NCI-H2196 treated with DMSO at 0.1 percent for 48 hours (cell line): ENCODE data around the gene MINDY2.
A peak's percentile ranks its signal among the peaks of the same experiment; 100 is the strongest.

Experiments used
- DNase-seq: peaks from one replicate; lab custom pipeline; 2025; ENCODE audit not compliant: unreplicated experiment; lab: John Stamatoyannopoulos, UW

MINDY2 gene, protein sequence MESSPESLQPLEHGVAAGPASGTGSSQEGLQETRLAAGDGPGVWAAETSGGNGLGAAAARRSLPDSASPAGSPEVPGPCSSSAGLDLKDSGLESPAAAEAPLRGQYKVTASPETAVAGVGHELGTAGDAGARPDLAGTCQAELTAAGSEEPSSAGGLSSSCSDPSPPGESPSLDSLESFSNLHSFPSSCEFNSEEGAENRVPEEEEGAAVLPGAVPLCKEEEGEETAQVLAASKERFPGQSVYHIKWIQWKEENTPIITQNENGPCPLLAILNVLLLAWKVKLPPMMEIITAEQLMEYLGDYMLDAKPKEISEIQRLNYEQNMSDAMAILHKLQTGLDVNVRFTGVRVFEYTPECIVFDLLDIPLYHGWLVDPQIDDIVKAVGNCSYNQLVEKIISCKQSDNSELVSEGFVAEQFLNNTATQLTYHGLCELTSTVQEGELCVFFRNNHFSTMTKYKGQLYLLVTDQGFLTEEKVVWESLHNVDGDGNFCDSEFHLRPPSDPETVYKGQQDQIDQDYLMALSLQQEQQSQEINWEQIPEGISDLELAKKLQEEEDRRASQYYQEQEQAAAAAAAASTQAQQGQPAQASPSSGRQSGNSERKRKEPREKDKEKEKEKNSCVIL

DNA sequence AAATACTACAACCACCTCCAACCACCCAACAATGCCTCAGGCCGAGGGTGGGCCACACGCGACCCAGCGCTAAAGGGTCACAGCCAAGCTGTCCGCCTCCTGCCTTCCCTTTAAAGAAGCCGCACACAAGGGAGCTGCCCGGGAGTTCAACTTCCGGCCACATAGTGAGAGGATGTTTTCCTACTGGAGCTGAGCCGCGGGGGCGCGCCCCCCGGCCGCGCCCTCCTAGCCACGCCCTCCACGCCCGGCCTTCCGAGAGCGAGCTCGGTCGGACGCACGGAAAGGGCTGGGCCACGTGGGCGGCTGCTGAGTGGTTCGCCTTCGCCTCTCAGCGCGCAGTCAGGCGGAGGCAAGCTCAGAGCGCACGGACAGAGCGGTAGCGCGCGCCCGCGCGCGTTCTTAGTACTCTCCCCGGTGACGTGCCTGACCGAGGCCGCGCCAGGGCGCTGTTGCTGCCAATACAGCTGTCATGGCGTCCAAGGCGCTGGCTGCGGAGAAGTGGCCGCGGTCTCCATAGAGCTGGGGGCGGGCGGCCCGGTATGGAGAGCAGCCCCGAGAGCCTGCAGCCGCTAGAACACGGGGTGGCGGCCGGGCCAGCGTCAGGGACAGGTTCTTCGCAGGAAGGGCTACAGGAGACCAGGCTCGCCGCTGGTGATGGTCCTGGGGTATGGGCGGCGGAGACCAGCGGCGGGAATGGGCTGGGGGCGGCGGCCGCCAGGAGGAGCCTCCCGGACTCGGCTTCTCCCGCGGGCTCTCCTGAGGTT lies at the start of gene MINDY2:
Gene MINDY2 (plus strand): TSS at position 446 of the 764 bp plus-strand sequence. CDS start 94 bp downstream, at position 540.
- DNase-seq, result peak; percentile 84

DNA sequence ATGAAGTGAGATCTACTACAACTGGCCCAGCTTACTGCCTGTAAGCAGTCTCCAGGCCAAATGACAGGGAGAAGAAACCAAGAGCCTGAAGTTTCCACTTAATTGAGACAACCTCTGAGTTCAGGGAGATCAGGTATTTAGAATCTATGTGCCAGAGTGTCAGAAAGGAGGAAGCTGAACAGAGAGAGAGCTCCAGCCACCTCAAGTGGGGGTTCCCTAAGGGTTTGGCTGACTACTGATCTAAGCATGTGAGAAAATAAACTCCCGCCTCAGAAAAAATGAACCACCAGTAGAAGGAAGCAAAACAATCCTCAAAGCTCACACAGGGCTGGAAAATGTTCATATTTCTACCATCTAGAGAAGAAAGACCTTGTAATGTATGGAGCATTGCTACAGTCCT lies 46.6 kb upstream of the MINDY2 start:
- no peak for DNase-seq

DNA sequence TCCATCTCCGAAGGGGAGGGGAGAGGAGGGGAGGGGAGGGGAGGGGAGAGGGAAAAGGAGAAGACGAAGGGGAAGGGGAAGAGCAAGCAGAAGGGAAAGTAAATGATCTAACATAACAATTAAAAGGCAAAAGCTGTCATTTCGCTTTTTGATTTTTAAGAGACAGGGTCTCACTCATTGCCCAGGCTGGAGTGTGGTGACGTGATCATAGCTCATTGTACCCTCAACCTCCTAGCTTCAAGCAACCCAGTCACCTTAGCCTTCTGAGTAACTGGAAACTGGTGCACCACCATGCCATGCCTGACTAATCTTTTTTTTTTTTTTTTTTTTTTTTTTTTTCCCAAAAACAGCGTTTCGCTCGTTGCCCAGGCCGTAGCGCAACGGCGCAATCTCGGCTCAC lies 44.2 kb upstream of the MINDY2 start:
- DNase-seq, result no peak

DNA sequence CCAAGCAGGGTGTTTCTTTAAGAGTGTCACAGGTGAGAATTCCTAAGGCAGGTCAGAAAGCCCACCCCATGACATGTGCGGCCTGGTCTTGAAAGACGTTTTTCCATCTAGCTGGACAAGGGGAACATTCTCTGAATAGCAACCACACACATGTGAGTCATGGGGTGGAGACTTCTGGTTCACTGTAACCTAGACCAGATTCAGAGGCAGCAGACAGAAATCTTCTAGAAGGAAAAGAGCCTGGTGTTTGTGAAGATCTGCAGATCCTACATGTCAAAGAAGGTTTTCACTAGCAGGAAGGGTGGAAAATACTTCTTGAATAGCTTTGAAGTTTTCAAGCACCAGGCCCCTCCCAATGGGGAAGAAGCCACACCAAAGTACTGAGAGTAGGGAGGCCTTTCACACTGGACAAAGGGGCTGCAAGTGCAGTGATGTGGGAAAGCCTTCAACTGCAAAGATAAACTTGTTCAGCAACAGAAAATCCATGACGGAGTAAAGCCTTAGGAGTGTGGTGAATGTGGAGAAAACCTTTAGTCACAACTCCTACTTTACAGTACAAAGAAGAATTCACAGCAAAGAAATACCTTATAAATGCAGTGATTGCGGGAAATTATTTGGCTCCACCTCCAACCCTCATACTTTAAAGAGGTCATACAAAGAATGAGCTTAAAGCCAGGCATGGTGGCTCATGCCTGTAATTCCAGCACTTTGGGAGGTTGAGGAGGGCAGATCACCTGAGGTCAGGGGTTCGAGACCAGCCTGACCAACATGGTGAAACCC lies 39.2 kb upstream of the MINDY2 start:
- no peak for DNase-seq

DNA sequence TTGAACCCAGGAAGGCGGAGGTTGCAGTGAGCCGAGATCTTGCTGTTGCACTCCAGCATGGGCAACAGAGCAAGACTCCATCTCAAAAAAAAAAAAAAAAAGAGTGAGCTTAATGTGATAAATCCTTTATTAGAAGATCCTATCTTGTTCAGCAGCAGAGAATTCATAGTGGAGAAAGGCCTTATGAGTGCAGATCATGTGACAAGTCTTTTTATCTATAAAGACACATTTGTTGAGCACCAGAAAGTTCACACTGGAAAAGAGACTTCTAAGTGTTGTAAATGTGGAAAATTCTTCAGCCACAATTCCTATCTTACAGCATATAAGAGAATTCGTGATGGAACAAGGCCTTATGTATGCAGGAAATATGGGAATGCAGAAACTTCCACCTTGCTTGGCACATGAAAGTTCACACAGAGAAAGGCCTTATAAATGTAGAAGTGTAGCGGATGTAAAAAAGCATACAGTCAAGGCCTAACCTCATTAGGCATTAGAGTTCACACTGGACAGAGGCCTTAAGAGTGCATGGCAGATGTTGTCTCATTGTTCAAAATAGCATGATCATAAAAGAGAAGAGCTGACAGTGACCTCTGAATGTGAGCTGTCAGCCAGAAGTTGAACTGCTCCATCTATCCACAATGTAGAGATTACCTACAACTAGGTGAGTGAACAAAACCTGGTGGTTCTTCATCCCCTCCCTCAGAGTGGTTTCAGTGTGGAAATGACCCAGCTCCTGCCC lies 38.3 kb upstream of the MINDY2 start:
- no peak for DNase-seq

DNA sequence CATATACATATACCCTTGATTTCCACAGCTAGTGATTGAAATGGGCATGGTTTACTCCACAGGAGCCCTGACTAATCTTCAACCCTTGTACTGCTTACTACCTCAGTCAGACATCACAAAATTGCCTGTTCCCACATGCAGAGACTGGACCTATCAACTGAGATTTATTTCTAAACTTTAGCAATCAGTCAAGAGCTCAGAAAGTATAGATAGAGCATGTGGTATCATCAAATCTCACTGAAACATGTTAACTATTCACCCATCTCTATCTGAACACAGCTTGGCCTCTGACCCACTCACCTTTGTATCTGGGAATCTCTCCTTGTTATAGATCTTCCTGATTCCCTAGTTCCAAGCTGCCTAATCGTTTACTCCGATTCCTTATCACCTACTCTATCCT lies 36.2 kb upstream of the MINDY2 start:
- no peak for DNase-seq

DNA sequence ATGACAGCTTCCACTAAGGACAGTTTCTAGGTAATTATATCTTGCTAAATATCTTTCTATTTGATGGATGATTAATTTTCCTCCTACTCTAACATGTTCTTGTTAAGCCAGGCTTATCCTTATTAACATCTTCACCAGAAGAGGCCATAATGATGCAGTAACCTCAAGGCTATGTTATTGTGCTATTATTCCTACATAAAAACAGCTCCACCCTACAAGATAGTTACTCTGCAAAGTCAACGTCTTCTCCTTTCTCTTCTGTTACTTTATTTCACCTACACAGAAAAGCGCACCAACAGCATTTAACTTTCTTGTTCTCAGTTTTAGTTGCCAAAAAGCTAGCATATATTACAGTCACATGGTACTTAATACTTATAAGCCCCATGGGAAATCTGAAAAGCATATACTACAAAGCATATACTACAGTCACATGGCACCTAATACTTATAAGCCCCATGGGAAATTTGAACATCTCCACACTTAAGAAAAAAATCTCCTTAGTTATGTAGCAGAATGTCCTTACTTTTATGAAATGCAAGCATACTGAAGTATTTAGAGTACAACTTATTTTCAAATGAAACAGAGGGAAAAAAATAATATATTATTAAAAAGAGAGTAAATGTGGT lies 35.0 kb upstream of the MINDY2 start:
- no peak for DNase-seq

DNA sequence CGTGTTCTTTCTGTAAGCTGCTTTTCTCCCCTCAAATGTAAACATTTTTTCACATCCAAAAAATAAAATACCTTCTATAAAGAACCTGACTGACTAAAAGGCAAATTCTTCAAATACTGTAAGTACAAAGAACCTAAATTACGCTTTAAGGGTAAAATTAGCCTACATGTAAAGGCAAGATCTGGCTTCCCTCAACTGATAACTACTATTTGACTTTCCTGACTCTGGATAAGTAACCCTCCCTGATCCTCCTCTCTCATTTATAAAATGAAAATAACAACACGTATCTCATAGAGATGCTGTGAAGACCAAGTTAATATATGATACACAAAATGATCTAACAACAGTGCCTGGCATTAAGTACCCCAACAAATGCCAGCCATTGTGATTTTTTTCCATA lies 33.8 kb upstream of the MINDY2 start:
- no peak for DNase-seq

DNA sequence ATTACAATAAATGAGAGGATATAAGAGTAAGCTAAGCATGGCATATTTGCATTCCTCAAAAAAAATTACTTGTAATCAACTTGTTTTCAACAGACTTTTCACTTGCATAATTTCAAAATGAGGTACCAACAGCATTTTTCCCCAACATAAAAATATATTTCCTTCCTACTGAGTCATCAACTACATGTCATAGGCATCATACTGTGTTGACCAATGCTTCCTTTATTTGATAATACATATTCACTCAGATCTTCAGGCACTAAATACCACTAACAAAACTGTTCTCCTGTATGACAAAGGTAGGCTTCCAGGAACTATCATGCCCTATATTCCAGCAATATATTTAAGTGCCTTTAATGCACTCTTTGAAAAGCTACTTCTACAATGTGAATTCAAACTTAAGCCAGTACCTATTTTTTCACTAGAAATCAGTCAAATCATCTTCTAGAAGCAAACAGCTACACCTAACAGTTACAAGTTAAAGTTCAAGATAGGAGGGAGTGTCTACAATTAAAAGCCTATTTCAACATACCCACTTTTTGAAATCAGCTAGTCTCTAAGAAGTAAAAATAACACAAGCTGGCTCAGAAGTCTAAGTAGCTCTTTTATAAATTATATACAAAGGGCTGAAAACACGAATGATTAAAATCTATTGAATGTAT lies 32.9 kb upstream of the MINDY2 start:
- no peak for DNase-seq

DNA sequence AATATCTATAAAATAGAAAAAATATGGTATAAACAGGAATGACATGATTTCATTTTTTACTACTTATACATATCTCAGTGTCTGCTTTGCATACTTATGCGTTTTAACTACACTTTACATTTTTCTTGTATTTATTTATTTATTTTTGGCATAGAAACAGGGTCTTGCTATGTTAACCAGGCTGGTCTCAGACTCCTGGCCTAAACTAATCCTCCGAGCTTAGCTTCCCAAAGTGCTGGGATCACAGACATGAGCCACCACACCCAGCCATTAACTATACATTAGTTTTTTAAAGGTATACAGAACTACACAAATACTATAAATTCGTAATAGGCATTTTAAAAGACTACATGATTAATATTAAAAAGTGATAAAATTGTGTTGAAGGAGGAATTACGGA lies 30.7 kb upstream of the MINDY2 start:
- DNase-seq, result no peak

DNA sequence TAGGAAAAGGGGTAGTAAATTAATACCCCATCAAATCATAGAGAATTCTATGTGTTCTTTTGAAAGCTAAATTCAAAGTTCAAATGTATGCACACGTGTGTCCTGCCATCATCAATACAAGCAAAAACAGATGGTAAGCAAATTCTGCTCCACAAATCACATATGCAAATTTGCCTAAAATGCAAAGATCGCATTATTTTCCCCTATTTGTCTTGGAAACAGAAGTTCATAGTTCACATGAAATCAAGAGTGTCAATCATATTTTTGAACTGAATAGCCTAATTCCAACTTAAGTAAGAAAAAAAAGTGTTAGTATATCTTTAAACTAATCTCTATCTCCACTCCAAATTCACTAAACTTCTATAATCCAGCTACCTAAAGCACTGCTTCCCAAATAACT lies 30.1 kb upstream of the MINDY2 start:
- no peak for DNase-seq

DNA sequence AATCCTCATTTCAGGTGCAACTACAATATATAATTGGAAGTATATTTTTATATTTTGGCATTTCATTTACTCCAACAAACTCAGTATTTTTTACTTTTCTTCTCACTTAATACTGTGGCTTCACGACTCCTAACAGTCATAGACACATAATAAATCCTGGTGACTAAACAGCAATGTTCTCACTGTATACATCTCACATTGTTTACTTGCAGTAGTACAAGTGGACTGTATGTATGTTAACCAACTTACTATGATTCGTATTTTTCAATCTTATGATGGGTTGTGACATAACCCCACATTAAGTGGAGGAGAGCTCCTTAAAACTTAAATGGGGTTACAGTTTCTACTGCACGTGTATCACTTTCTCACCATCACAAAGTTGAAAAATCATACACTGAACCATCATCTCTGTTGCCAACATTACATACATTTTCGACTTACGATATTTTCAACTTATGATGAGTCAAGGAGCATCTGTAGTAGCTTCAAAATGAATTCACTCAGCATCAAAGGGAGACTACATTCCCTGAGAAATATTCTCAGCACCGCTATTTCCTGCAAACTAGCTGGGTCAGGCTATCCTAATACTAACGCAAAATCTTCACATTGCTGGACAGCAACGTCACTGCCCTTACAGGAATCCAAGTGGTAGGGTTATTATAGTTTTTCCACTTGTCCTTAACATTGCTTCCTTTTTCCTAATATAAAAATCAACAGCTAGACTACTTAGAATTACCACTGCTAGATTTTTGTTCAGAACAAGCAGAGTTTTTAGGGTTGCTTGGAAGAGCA lies 28.9 kb upstream of the MINDY2 start:
- DNase-seq, result no peak

DNA sequence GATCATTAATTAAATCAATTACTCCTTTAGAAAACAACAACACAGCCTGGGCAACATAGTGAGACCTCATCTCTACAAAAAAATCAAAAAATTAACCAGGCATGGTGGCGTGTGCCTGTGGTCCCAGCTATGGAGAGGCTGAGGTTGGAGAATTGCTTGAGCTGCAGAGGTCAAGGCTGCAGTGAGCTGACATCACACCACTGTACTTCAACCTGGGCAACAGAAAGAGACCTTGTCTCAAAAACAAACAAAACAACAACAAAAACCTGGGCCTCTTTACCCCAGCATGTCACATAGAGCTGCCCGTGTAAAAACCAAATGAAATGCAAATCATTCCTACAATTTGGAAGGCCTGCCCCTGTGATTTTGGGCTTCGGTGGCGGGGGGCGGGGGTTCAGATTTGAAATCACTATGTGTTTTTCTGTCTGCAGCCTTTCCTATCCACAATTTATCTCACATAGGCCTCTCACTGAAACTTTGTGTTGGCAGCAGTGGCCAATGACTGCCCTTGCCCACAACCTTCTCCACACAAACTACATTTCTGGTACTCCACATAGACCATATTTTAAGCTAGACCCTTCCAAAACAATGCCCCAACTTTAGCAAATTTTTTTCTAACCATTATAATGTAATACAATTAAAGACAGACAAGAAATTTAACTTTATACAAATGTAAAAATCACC lies 28.1 kb upstream of the MINDY2 start:
- DNase-seq, result no peak

DNA sequence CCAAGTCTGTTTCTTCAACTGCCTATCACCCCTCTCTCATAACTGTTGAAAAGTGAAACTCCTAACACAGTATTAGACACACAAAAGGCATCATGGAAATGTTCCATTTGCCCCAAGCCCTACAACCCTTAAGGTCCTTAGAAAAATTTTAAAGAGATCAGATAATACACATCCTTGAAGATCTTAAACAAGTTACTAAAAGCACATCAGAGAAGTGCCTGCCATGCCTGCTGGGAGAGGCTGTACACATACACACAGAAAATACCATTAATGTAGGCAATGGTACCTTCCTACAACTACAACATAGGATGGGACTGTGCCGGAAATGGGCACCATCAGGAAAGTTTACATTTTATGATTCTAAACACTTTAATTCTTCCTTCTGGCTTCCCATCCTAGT lies 24.9 kb upstream of the MINDY2 start:
- DNase-seq, result no peak

DNA sequence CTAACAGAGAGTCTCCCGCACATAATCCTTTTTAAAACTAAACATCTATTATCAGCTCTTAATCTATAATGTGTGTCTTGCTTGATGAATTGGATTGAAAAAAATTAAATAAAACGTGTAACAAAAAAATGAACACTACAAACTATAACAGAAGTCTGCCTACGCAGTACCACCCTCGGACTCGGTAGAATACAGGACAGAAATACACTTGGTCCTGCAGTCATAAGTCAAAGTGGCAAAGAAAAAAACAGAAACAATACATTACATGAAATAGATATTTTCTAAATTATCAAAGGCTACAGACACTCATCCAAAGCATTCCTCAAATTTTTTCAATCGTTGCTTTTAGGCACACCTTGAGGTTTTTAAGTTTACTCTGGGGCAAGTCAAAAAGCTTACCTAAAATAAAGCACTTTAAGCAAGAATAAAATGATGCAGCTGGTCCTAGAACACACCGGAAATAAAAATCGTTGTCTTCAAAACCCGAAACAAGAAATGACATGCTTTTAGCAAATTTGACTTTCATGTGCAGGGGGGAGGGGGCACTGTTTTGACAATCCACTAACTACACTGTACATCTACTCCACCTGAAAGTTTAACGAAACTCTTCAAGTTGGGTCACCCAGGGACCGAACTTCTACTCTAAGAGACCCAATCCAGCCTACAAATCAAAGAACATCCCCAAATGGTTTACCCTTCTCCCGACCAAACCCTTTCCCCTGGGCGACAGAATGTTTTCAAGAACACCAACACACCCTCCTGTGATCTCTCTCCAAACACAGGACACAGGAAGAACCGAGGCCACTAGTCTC lies 22.9 kb upstream of the MINDY2 start:
- no peak for DNase-seq

DNA sequence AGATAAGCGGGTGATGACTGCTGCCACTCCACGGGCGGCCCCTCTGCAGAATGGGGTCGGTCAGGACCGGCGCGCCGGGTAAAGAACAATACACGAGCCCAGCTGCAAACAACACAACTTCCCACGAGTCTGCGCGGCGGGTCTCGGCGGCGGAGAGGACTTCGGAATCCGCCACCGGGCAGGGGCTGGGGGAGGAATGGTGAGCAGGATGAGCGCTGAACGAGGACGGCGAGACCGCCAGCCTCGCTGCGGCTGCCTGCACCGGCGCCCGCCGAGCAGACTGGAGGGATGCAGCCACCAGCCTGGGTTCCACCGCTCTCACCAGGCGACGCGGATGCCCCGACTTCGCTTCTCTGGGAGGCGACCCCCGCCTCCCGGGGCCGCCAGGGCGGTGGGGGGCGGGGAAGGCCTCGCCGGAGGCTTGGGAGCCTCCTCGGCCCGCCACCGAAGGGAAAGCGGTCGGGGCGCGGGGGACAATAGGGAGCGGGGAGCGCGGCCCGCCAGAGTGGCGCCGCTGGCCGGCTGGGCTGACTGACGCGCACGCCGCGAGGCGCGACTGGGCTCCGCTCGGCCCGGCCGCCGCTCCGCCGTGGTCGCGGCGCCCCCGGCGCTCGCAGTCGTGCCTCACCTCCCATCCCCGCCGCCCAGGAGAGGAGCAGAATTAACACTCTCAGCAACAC lies 22.1 kb upstream of the MINDY2 start:
- DNase-seq, result no peak
